ENCODE data around the gene METTL9. TPM values are rescaled to one million over a fixed set of nuclear protein-coding genes. Genes with fewer than 3 reads are reported as not detected.
"Not testable (repeated sequence)": the region's sequence is repeated elsewhere in the genome, so short reads cannot be mapped to it uniquely, and the experiment has no call there.

Gene METTL9
- total RNA-seq, 1 donor from 2014 or later = 58.8 TPM

- no peak overlapping the region for H3K27ac Mint-ChIP-seq
- no peak for DNase-seq (ENCODE audit: low spot score)
- intact Hi-C loops (cut with micrococcal nuclease) = no loop called here
- H3K9me3 Mint-ChIP-seq = no peaks in the 10 kb centered on the region
- H3K27me3 Mint-ChIP-seq (ENCODE audit: insufficient read depth) = peaks cover 12% of the 10 kb centered on the region
- no peaks in the 10 kb centered on the region for H3K4me1 Mint-ChIP-seq (ENCODE audit: low read depth)
- no peak overlapping the region for H3K4me3 Mint-ChIP-seq
- no peaks in the 10 kb centered on the region for H3K36me3 Mint-ChIP-seq (ENCODE audit: low read depth)
These were observed 35.7 kb upstream of the METTL9 start for GRCh38 chr16:21563676-21564075.

- H3K9me3 Mint-ChIP-seq; H3K27ac Mint-ChIP-seq; intact Hi-C loops (cut with micrococcal nuclease): not testable (repeated sequence)
These were observed 35.0 kb upstream of the METTL9 start for GRCh38 chr16:21564367-21564766.

GRCh38 chr16:21565507-21565860, 33.9 kb upstream of the METTL9 start:
- Mint-ChIP-seq H3K4me3 (no peak overlapping the region), H3K4me1 (ENCODE audit: low read depth) (no peaks in the 10 kb centered on the region), H3K27ac (no peak overlapping the region), H3K36me3 (ENCODE audit: low read depth) (no peaks in the 10 kb centered on the region), H3K27me3 (ENCODE audit: insufficient read depth) (peaks cover 16% of the 10 kb centered on the region), H3K9me3 (no peaks in the 10 kb centered on the region)
- intact Hi-C loops (cut with micrococcal nuclease) = no loop called here
- no peak for DNase-seq (ENCODE audit: low spot score)

More at GRCh38 chr16:21564367-21564766, 35.0 kb upstream of the METTL9 start:
- H3K4me1 Mint-ChIP-seq (ENCODE audit: low read depth); DNase-seq (ENCODE audit: low spot score); H3K36me3 Mint-ChIP-seq (ENCODE audit: low read depth); H3K4me3 Mint-ChIP-seq: not testable (repeated sequence)
- peaks cover 13% of the 10 kb centered on the region for H3K27me3 Mint-ChIP-seq (ENCODE audit: insufficient read depth)

- Mint-ChIP-seq H3K27ac (no peak overlapping the region), H3K4me1 (ENCODE audit: low read depth) (no peaks in the 10 kb centered on the region), H3K36me3 (ENCODE audit: low read depth) (no peaks in the 10 kb centered on the region), H3K9me3 (no peaks in the 10 kb centered on the region), H3K4me3 (no peak overlapping the region), H3K27me3 (ENCODE audit: insufficient read depth) (peaks cover 17% of the 10 kb centered on the region)
- DNase-seq (ENCODE audit: low spot score) = no peak
- intact Hi-C loops (cut with micrococcal nuclease) = no loop called here
These were observed 33.3 kb upstream of the METTL9 start for GRCh38 chr16:21565861-21566669.

GRCh38 chr16:21566891-21567414, 32.4 kb upstream of the METTL9 start:
- no peaks in the 10 kb centered on the region for H3K4me1 Mint-ChIP-seq (ENCODE audit: low read depth)
- intact Hi-C loops (cut with micrococcal nuclease) = no loop called here

GRCh38 chr16:21567496-21567895, 31.9 kb upstream of the METTL9 start:
- H3K4me1 Mint-ChIP-seq (ENCODE audit: low read depth); DNase-seq (ENCODE audit: low spot score); H3K9me3 Mint-ChIP-seq; H3K27ac Mint-ChIP-seq; H3K36me3 Mint-ChIP-seq (ENCODE audit: low read depth); H3K4me3 Mint-ChIP-seq; intact Hi-C loops (cut with micrococcal nuclease): not testable (repeated sequence)
- H3K27me3 Mint-ChIP-seq (ENCODE audit: insufficient read depth) = peaks cover 21% of the 10 kb centered on the region

More at GRCh38 chr16:21566891-21567414, 32.4 kb upstream of the METTL9 start:
- H3K27ac Mint-ChIP-seq = no peak overlapping the region
- DNase-seq (ENCODE audit: low spot score) = no peak
- no peaks in the 10 kb centered on the region for H3K36me3 Mint-ChIP-seq (ENCODE audit: low read depth)
- peaks cover 21% of the 10 kb centered on the region for H3K27me3 Mint-ChIP-seq (ENCODE audit: insufficient read depth)
- H3K9me3 Mint-ChIP-seq = no peaks in the 10 kb centered on the region
- no peak overlapping the region for H3K4me3 Mint-ChIP-seq

- Mint-ChIP-seq H3K36me3 (ENCODE audit: low read depth) (no peaks in the 10 kb centered on the region), H3K4me1 (ENCODE audit: low read depth) (no peaks in the 10 kb centered on the region), H3K4me3 (no peak overlapping the region), H3K27me3 (ENCODE audit: insufficient read depth) (peaks cover 21% of the 10 kb centered on the region), H3K27ac (no peak overlapping the region), H3K9me3 (no peaks in the 10 kb centered on the region)
- no peak for DNase-seq (ENCODE audit: low spot score)
- intact Hi-C loops (cut with micrococcal nuclease) = no loop called here
These were observed 30.7 kb upstream of the METTL9 start for GRCh38 chr16:21568502-21569189.

- no peaks in the 10 kb centered on the region for H3K4me1 Mint-ChIP-seq (ENCODE audit: low read depth)
- intact Hi-C loops (cut with micrococcal nuclease) = no loop called here
- no peaks in the 10 kb centered on the region for H3K36me3 Mint-ChIP-seq (ENCODE audit: low read depth)
- no peak overlapping the region for H3K4me3 Mint-ChIP-seq
- DNase-seq (ENCODE audit: low spot score) = no peak
- H3K27me3 Mint-ChIP-seq (ENCODE audit: insufficient read depth) = peaks cover 19% of the 10 kb centered on the region
- no peak overlapping the region for H3K27ac Mint-ChIP-seq
- no peaks in the 10 kb centered on the region for H3K9me3 Mint-ChIP-seq
These were observed 28.7 kb upstream of the METTL9 start for GRCh38 chr16:21570676-21571017.

GRCh38 chr16:21573506-21573905, 25.9 kb upstream of the METTL9 start:
- H3K27ac Mint-ChIP-seq; H3K36me3 Mint-ChIP-seq (ENCODE audit: low read depth); intact Hi-C loops (cut with micrococcal nuclease); H3K4me3 Mint-ChIP-seq; DNase-seq (ENCODE audit: low spot score); H3K9me3 Mint-ChIP-seq; H3K4me1 Mint-ChIP-seq (ENCODE audit: low read depth): not testable (repeated sequence)
- peaks cover 25% of the 10 kb centered on the region for H3K27me3 Mint-ChIP-seq (ENCODE audit: insufficient read depth)

GRCh38 chr16:21574372-21574771, 25.0 kb upstream of the METTL9 start:
- DNase-seq (ENCODE audit: low spot score) = no peak
- Mint-ChIP-seq H3K27me3 (ENCODE audit: insufficient read depth) (peaks cover 31% of the 10 kb centered on the region), H3K36me3 (ENCODE audit: low read depth) (no peaks in the 10 kb centered on the region), H3K4me3 (no peak overlapping the region), H3K27ac (no peak overlapping the region), H3K9me3 (no peaks in the 10 kb centered on the region), H3K4me1 (ENCODE audit: low read depth) (no peaks in the 10 kb centered on the region)
- intact Hi-C loops (cut with micrococcal nuclease) = no loop called here

- H3K4me3 Mint-ChIP-seq; H3K4me1 Mint-ChIP-seq (ENCODE audit: low read depth); H3K36me3 Mint-ChIP-seq (ENCODE audit: low read depth); intact Hi-C loops (cut with micrococcal nuclease); H3K27ac Mint-ChIP-seq; DNase-seq (ENCODE audit: low spot score); H3K9me3 Mint-ChIP-seq: not testable (repeated sequence)
- peaks cover 33% of the 10 kb centered on the region for H3K27me3 Mint-ChIP-seq (ENCODE audit: insufficient read depth)
These were observed 23.1 kb upstream of the METTL9 start for GRCh38 chr16:21576323-21576722.

- H3K27ac Mint-ChIP-seq; DNase-seq (ENCODE audit: low spot score); intact Hi-C loops (cut with micrococcal nuclease); H3K4me1 Mint-ChIP-seq (ENCODE audit: low read depth); H3K9me3 Mint-ChIP-seq; H3K36me3 Mint-ChIP-seq (ENCODE audit: low read depth); H3K4me3 Mint-ChIP-seq: not testable (repeated sequence)
- peaks cover 32% of the 10 kb centered on the region for H3K27me3 Mint-ChIP-seq (ENCODE audit: insufficient read depth)
These were observed 21.9 kb upstream of the METTL9 start for GRCh38 chr16:21577487-21577886.

GRCh38 chr16:21578311-21578710, 21.1 kb upstream of the METTL9 start:
- H3K36me3 Mint-ChIP-seq (ENCODE audit: low read depth); H3K4me1 Mint-ChIP-seq (ENCODE audit: low read depth); DNase-seq (ENCODE audit: low spot score); H3K9me3 Mint-ChIP-seq; H3K27ac Mint-ChIP-seq; intact Hi-C loops (cut with micrococcal nuclease); H3K4me3 Mint-ChIP-seq: not testable (repeated sequence)
- H3K27me3 Mint-ChIP-seq (ENCODE audit: insufficient read depth) = peaks cover 32% of the 10 kb centered on the region

All from activated T-helper 1 cell treated with anti-CD3 and anti-CD28 coated beads, Interleukin-12 subunit alpha, Interleukin-12 subunit beta, Interleukin-2, Interleukin-4 antibody, amounts not matched to agents 30 ng/mL and 10 ng/mL and 1 ng/mL, durations not matched to agents 14 hours and 24 hours and 36 hours (primary cell).